Muscle of arm (tissue), 12 donors: ENCODE measurements around the gene IQGAP3. TPM values are rescaled to one million over a fixed set of nuclear protein-coding genes. Genes with fewer than 3 reads are reported as not detected.

Experiments
- DNase-seq: peaks from one replicate; pipeline ENCODE4 v3.0.0-alpha.2; 2013
- polyA plus RNA-seq, 12 donors: library from polyadenylated mRNA; unstranded; fragments of 120-200 nt; gene quantifications; one replicate each; pipeline ENCODE4 v1.2.1, GENCODE V29; 2013; ENCODE audit not compliant: insufficient read length in 12 of 12

IQGAP3 gene
- polyA plus RNA-seq, 12 donors = 4.6 to 15.7 (median 7.9) TPM; not detected in 1

GRCh38 chr1:156482276-156482675 lies 90.1 kb downstream of the IQGAP3 start:
- DNase-seq = no peak

- no peak for DNase-seq
Observed at GRCh38 chr1:156481527-156481926, 90.8 kb downstream of the IQGAP3 start.

GRCh38 chr1:156480411-156481192 lies 91.8 kb downstream of the IQGAP3 start:
- DNase-seq = no peak

GRCh38 chr1:156480016-156480370 lies 92.4 kb downstream of the IQGAP3 start:
- no peak for DNase-seq

GRCh38 chr1:156479093-156480015 lies 93.0 kb downstream of the IQGAP3 start:
- DNase-seq = no peak

GRCh38 chr1:156478250-156478627 lies 94.1 kb downstream of the IQGAP3 start:
- no peak for DNase-seq

- no peak for DNase-seq
Observed at GRCh38 chr1:156477526-156478249, 94.7 kb downstream of the IQGAP3 start.

GRCh38 chr1:156476501-156477298 lies 95.7 kb downstream of the IQGAP3 start:
- DNase-seq = no peak

GRCh38 chr1:156475568-156476500 lies 96.5 kb downstream of the IQGAP3 start:
- DNase-seq = no peak

Other genes starting within 250 kb of the IQGAP3 start
- 100 to 1,000 TPM in 11 of 12 donors, not detected in 1; 119 to 268 (median 248) TPM for gene CCT3, start 234.3 kb downstream of the IQGAP3 start, polyA plus RNA-seq
- 1 to 10 TPM in 4 of 12 donors, under 1 TPM in 6, not detected in 2; 0.60 to 1.4 (median 0.89) TPM for gene TSACC, start 234.0 kb downstream of the IQGAP3 start, polyA plus RNA-seq
- under 1 TPM in 1 of 12 donors, not detected in 11; 0.27 TPM for gene RHBG, start 203.4 kb downstream of the IQGAP3 start, polyA plus RNA-seq
- gene MEF2D, start 71.8 kb downstream of the IQGAP3 start, polyA plus RNA-seq = 10 to 100 TPM in 11 of 12 donors, not detected in 1; 44.4 to 95.3 (median 69.1) TPM
- under 1 TPM in 8 of 12 donors, not detected in 4; 0.19 to 0.70 (median 0.29) TPM for gene TTC24, start 7.2 kb upstream of the IQGAP3 start, polyA plus RNA-seq
- 10 to 100 TPM in 11 of 12 donors, not detected in 1; 21.4 to 36.4 (median 26.5) TPM for gene NAXE, start 19.2 kb upstream of the IQGAP3 start, polyA plus RNA-seq
- gene GPATCH4, start 28.9 kb upstream of the IQGAP3 start, polyA plus RNA-seq = 10 to 100 TPM in 11 of 12 donors, not detected in 1; 25.3 to 39.3 (median 28.2) TPM
- under 1 TPM in 8 of 12 donors, not detected in 4; 0.22 to 0.94 (median 0.39) TPM for gene HAPLN2, start 46.9 kb upstream of the IQGAP3 start, polyA plus RNA-seq
- 10 to 100 TPM in 1 of 12 donors, 1 to 10 TPM in 10, not detected in 1; 1.3 to 14.7 (median 2.4) TPM for gene BCAN, start 69.6 kb upstream of the IQGAP3 start, polyA plus RNA-seq
- 1,000 to 10,000 TPM in 1 of 12 donors, 100 to 1,000 TPM in 11; 318 to 1,186 (median 743) TPM for gene NES, start 104.8 kb upstream of the IQGAP3 start, polyA plus RNA-seq
- 100 to 1,000 TPM; 230 to 919 (median 293) TPM for gene CRABP2, start 133.0 kb upstream of the IQGAP3 start, polyA plus RNA-seq
- gene METTL25B, start 155.9 kb upstream of the IQGAP3 start, polyA plus RNA-seq = 10 to 100 TPM in 11 of 12 donors, not detected in 1; 16.8 to 26.5 (median 19.0) TPM
- 10 to 100 TPM in 11 of 12 donors, not detected in 1; 21.7 to 44.6 (median 27.8) TPM for gene ISG20L2, start 156.2 kb upstream of the IQGAP3 start, polyA plus RNA-seq
- gene MRPL24, start 168.5 kb upstream of the IQGAP3 start, polyA plus RNA-seq = 10 to 100 TPM in 11 of 12 donors, not detected in 1; 34.7 to 70.4 (median 66.3) TPM
- gene HDGF, start 179.1 kb upstream of the IQGAP3 start, polyA plus RNA-seq = 100 to 1,000 TPM in 11 of 12 donors, not detected in 1; 134 to 205 (median 142) TPM
- gene PRCC, start 195.0 kb upstream of the IQGAP3 start, polyA plus RNA-seq = 10 to 100 TPM in 11 of 12 donors, not detected in 1; 59.0 to 97.7 (median 65.5) TPM
- 1 to 10 TPM in 1 of 12 donors, under 1 TPM in 9, not detected in 2; 0.26 to 1.4 (median 0.56) TPM for gene SH2D2A, start 244.3 kb upstream of the IQGAP3 start, polyA plus RNA-seq